Lower leg skin (tissue), 3 donors: ENCODE results near the gene NME5.
"Not testable (repeated sequence)": the region's sequence is repeated elsewhere in the genome, so short reads cannot be mapped to it uniquely, and the experiment has no call there.

ENCODE experiments used
- POLR2A ChIP-seq, 2 donors: fragments of 450-650 bp; IDR thresholded peaks; one replicate each; pipeline ENCODE4 v1.6.1; 2016 to 2017; ENCODE audit warnings: antibody characterized with exemption in 2 of 2, mild to moderate bottlenecking in 1 of 2, moderate library complexity in 1 of 2
- TF ChIP-seq, protein P1 (sequence below), 3 donors: fragments of 450-650 bp; IDR thresholded peaks; one replicate each; pipeline ENCODE4 v1.5.1; 2016; ENCODE audit warnings: antibody characterized with exemption in 3 of 3, mild to moderate bottlenecking in 3 of 3, moderate library complexity in 2 of 3

DNA sequence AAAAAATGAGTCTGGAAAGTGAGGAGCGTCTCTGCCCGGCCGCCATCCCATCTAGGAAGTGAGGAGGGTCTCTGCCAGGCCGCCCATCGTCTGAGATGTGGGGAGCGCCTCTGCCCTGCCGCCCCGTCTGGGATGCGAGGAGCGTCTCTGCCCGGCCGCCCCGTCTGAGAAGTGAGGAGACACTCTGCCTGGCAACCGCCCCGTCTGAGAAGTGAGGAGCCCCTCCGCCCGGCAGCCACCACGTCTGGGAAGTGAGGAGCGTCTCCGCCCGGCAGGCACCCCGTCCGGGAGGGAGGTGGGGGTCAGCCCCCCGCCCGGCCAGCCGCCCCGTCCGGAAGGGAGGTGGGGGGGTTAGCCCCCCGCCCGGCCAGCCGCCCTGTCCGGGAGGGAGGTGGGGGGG, 69.2 kb downstream of the NME5 start:
- TF ChIP-seq, protein P1, sequence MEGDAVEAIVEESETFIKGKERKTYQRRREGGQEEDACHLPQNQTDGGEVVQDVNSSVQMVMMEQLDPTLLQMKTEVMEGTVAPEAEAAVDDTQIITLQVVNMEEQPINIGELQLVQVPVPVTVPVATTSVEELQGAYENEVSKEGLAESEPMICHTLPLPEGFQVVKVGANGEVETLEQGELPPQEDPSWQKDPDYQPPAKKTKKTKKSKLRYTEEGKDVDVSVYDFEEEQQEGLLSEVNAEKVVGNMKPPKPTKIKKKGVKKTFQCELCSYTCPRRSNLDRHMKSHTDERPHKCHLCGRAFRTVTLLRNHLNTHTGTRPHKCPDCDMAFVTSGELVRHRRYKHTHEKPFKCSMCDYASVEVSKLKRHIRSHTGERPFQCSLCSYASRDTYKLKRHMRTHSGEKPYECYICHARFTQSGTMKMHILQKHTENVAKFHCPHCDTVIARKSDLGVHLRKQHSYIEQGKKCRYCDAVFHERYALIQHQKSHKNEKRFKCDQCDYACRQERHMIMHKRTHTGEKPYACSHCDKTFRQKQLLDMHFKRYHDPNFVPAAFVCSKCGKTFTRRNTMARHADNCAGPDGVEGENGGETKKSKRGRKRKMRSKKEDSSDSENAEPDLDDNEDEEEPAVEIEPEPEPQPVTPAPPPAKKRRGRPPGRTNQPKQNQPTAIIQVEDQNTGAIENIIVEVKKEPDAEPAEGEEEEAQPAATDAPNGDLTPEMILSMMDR (IDR thresholded peaks at IDR 0.05): not testable (repeated sequence)
- TF ChIP-seq POLR2A (IDR thresholded peaks at IDR 0.05): not testable (repeated sequence)
